Measurements from ENCODE around the gene MPHOSPH10.
A peak's percentile ranks its signal among the peaks of the same experiment; 100 is the strongest.
"Not testable (repeated sequence)": the region's sequence is repeated elsewhere in the genome, so short reads cannot be mapped to it uniquely, and the experiment has no call there.

The MPHOSPH10 gene

DNA sequence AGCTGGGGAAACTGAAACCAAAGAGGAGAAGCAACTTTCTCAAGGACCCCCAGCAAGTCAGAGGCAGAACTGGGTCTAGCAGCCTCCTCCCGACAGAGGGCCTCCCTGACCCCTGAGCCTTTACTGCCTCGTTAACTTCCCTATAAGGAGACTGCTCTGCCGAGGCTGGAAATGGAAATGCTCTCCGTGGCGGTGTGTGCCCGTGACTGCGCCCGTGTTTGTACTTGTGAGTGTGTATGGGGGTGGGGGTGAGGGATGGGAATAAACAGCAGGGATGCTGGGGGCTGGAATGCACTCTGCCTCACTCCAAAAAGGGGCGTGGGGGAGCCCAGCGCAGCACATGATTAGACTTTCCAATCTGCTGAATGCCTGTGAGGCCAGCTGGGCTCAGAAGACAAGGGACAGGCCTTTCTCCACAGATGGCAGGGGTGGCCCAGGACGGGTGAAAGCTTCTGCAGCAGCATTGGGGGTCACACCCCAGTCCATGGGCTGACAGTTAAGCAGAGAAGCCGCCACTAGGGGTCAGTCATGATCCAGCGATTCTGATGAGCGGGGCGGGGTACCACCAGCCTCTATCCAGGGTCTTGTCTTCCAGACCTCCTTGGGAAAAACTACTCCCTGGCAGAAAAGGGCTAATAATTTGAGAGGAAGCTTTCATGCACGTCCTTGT is 26.8 kb downstream of the MPHOSPH10 start:
- peak; percentile 45 for DNase-seq (ENCODE audit: low read depth)
- H3K4me3 ChIP-seq (ENCODE audit: low read depth, low read length), result peak overlapping the region; percentile 32
- TF ChIP-seq CTCF (conservative IDR thresholded peaks at IDR 0.05; ENCODE audit: low read depth, low read length), result peak; percentile 79

DNA sequence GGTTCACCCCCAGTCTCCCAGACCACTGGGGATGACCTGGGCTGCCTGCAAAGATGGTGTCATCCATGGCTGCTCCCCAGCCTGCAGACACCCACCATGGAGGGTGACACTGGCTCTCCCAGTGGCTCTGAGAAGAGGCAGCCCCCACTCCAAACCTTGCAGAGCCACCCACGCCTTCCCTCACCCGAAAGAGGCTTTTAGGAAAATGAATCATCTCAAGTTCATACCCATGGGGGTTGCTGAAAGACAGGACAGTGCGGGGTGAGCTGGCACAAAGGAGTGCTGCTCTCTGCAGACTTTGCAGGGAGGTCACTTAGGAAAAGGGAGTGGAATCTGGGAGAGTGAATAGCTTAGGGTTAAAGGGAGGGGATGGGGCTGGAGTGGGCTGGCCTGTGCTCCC is 36.4 kb downstream of the MPHOSPH10 start:
- no peak overlapping the region for H3K4me3 ChIP-seq (ENCODE audit: low read depth, low read length)
- no peak for TF ChIP-seq CTCF (conservative IDR thresholded peaks at IDR 0.05; ENCODE audit: low read depth, low read length)
- no peak for DNase-seq (ENCODE audit: low read depth)

DNA sequence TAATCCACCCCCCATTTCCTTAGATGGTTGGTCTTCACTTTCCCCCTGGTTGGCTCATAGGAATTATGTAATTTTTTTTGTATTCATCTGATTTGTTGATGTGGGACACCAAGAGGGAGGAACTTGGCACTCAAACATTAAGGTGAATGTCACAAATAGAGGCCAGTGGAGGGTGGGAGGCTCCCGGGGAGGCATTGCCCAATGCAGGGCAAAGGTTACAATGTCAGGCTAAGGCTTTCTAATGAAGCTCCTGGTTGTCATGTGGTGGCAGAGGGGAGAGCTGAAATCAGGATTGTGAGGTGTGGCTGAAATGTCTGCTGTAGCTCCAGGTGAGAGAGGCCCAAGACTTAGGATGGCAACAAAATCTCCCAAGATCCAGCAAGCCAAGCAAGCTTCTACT is 42.7 kb downstream of the MPHOSPH10 start:
- DNase-seq (ENCODE audit: low read depth), result no peak
- no peak for TF ChIP-seq CTCF (conservative IDR thresholded peaks at IDR 0.05; ENCODE audit: low read depth, low read length)
- no peak overlapping the region for H3K4me3 ChIP-seq (ENCODE audit: low read depth, low read length)

- no peak for DNase-seq (ENCODE audit: low read depth)
- H3K4me3 ChIP-seq (ENCODE audit: low read depth, low read length), result no peak overlapping the region
- TF ChIP-seq CTCF (conservative IDR thresholded peaks at IDR 0.05; ENCODE audit: low read depth, low read length), result no peak
These were observed 43.8 kb downstream of the MPHOSPH10 start for GRCh38 chr2:71174207-71174606.

GRCh38 chr2:71178836-71179235 is 48.4 kb downstream of the MPHOSPH10 start:
- DNase-seq (ENCODE audit: low read depth); H3K4me3 ChIP-seq (ENCODE audit: low read depth, low read length): not testable (repeated sequence)

DNA sequence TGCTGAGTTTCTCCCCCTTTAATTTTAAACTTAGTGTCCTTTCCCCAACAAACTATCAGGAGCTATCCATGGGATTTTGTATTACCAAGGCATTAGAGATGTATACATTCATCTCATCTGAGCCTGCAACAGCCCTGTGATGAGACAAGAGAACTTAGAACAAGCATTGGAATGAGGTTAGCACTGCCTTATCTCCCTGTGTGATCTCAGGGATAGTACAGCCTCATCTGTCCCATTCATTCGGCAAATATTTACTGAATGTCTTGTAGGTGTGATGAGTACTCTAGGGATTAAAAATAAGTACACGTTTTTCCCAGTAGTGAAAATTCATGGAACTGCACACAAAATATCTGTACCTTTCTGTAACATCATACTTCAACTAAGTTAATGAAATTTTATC is 50.9 kb downstream of the MPHOSPH10 start:
- no peak for DNase-seq (ENCODE audit: low read depth)
- no peak overlapping the region for H3K4me3 ChIP-seq (ENCODE audit: low read depth, low read length)
- no peak for TF ChIP-seq CTCF (conservative IDR thresholded peaks at IDR 0.05; ENCODE audit: low read depth, low read length)

GRCh38 chr2:71183306-71184115 is 53.1 kb downstream of the MPHOSPH10 start:
- DNase-seq (ENCODE audit: low read depth); H3K4me3 ChIP-seq (ENCODE audit: low read depth, low read length): not testable (repeated sequence)

DNA sequence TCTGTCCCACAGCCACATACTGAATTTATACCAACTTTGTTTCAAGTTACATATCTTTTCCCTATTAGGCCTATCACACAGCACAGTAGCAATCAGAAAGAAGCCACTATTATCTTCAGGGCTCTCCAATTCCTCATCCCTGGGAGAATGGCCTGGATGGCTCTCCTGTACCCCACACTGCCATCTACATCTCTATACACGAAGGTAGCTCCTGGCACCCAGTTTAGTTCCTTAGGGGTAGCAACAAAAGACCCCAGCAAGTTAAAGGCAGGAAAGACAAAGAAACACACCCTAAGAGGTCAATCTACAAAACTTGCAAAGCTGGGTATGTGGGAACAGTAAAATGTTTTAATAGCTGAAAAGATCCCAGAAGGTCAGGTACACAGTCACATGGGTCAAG is 56.5 kb downstream of the MPHOSPH10 start:
- no peak for DNase-seq (ENCODE audit: low read depth)
- H3K4me3 ChIP-seq (ENCODE audit: low read depth, low read length), result no peak overlapping the region
- TF ChIP-seq CTCF (conservative IDR thresholded peaks at IDR 0.05; ENCODE audit: low read depth, low read length), result no peak

Data from choroid plexus epithelial cell (primary cell).